ENCODE results near the gene CD55.

DNA sequence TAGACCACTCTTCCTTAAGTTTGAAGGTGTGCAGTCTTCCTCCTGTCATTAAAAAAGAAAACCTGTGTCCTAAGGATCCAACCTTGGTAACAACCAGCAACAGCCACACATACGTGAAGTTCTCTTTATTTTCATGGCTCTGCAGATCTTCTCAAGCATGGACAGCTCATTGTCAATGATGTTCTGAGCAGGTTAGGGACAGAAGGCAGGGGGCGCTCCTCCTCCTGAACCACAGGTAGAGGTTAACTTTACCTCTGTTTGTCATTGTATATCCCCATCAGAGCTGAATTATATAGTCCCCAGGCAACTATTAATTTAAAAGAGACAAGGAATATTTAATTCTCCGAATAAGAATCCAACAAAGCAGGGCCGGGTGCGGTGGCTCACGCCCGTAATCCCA lies 80.1 kb downstream of the CD55 start:
- TF ChIP-seq, protein P1, sequence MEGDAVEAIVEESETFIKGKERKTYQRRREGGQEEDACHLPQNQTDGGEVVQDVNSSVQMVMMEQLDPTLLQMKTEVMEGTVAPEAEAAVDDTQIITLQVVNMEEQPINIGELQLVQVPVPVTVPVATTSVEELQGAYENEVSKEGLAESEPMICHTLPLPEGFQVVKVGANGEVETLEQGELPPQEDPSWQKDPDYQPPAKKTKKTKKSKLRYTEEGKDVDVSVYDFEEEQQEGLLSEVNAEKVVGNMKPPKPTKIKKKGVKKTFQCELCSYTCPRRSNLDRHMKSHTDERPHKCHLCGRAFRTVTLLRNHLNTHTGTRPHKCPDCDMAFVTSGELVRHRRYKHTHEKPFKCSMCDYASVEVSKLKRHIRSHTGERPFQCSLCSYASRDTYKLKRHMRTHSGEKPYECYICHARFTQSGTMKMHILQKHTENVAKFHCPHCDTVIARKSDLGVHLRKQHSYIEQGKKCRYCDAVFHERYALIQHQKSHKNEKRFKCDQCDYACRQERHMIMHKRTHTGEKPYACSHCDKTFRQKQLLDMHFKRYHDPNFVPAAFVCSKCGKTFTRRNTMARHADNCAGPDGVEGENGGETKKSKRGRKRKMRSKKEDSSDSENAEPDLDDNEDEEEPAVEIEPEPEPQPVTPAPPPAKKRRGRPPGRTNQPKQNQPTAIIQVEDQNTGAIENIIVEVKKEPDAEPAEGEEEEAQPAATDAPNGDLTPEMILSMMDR (IDR thresholded peaks at IDR 0.05; ENCODE audit: insufficient read depth, low read length, poor library complexity, severe bottlenecking), result no peak
- no peak for TF ChIP-seq EZH2phosphoT487 (conservative IDR thresholded peaks at IDR 0.05; ENCODE audit: low read length)
